Endothelial cell of umbilical vein (primary cell): ENCODE results near the gene TENT5C. TPM values are rescaled to one million over a fixed set of nuclear protein-coding genes. Genes with fewer than 3 reads are reported as not detected.

Experiments
- BruUV-seq: library from RNA; stranded (reverse); fragments of 400-500 nt; replicated peaks from 2 replicates; lab custom pipeline; 2021; lab: Mats Ljungman, UMichigan
- CTCF ChIA-PET: fragments of 300-600, 350-600 bp; sonication (Branson Sonifier 250); formaldehyde crosslinking; loops from one replicate; lab custom pipeline; 2021; ENCODE audit warnings: antibody characterized with exemption, inconsistent platforms; lab: Charles Lee
- POLR2A ChIA-PET: fragments of 300-600, 350-600 bp; sonication (Branson Sonifier 250); formaldehyde crosslinking; loops from one replicate; lab custom pipeline; 2021; ENCODE audit warnings: antibody characterized with exemption, inconsistent platforms; lab: Charles Lee
- DNase-seq: peaks from one replicate; pipeline ENCODE4 v3.0.0-alpha.2; 2011; ENCODE audit warnings: low read depth, low spot score
- FAIRE-seq: peaks from 2 replicates; lab custom pipeline; 2011; peaks lifted over from hg19 to GRCh38; lab: Jason Lieb, UNC
- H2AFZ ChIP-seq: 2 replicates; pipeline ENCODE4 v1.6.0; 2012; ENCODE audit warnings: low read depth, low read length, control low read depth, inconsistent platforms
- H3K27ac ChIP-seq: 2 replicates; pipeline ENCODE4 v1.5.1; 2011; ENCODE audit warnings: low read depth, mild to moderate bottlenecking, control low read depth, low read length, moderate library complexity; ENCODE audit not compliant: insufficient read depth
- H3K27me3 ChIP-seq, 2 experiments: 2 replicates each; pipeline versions ENCODE4 v1.6.0 to v1.6.1; 2011; ENCODE audit warnings: low read length in 2 of 2, mixed read lengths in 1 of 2; ENCODE audit not compliant: control insufficient read depth in 2 of 2, insufficient read depth in 2 of 2
- H3K36me3 ChIP-seq, 2 experiments: 2 replicates in 1 of 2; 3 replicates in 1 of 2; pipeline ENCODE4 v1.5.1; 2011; ENCODE audit warnings: low read length in 2 of 2, mild to moderate bottlenecking in 1 of 2, moderate library complexity in 1 of 2; ENCODE audit not compliant: control insufficient read depth in 2 of 2, insufficient read depth in 2 of 2; ENCODE audit errors: extremely low read depth in 1 of 2
- H3K4me1 ChIP-seq: 3 replicates; pipeline ENCODE4 v1.5.1; 2011; ENCODE audit warnings: mild to moderate bottlenecking, low read length; ENCODE audit not compliant: control insufficient read depth, insufficient read depth; ENCODE audit errors: extremely low read depth
- H3K4me2 ChIP-seq: 2 replicates; pipeline ENCODE4 v1.6.1; 2011; ENCODE audit warnings: low read length, control low read depth, mixed read lengths; ENCODE audit not compliant: insufficient read depth
- H3K4me3 ChIP-seq, 3 experiments: fragments of 200-600 bp in 1 of 3; sonication (generic), shearing (Covaris generic) in 1 of 3; replicated peaks in 1 of 3; 2 replicates each; pipeline ENCODE4 v1.5.1; 2011 to 2016; ENCODE audit warnings: control low read depth in 3 of 3, low read length in 3 of 3, mild to moderate bottlenecking in 2 of 3, inconsistent platforms in 1 of 3, low read depth in 1 of 3, moderate library complexity in 1 of 3; ENCODE audit not compliant: insufficient read depth in 1 of 3
- H3K79me2 ChIP-seq: 2 replicates; pipeline ENCODE4 v1.6.0; 2012; ENCODE audit warnings: low read length, inconsistent platforms; ENCODE audit not compliant: control insufficient read depth, insufficient read depth
- H3K9ac ChIP-seq: replicated peaks from 2 replicates; pipeline ENCODE3; 2011; ENCODE audit warnings: low read length, control low read depth; ENCODE audit not compliant: insufficient read depth; ENCODE audit errors: extremely low read depth
- H3K9me1 ChIP-seq: replicated peaks from 3 replicates; pipeline ENCODE4 v1.6.0; 2011; ENCODE audit warnings: mild to moderate bottlenecking, low read length; ENCODE audit not compliant: control insufficient read depth, insufficient read depth; ENCODE audit errors: extremely low read depth
- H3K9me3 ChIP-seq: replicated peaks from 2 replicates; pipeline ENCODE4 v1.5.1; 2012; ENCODE audit warnings: low read length, inconsistent platforms; ENCODE audit not compliant: control insufficient read depth, insufficient read depth
- H4K20me1 ChIP-seq: replicated peaks from 2 replicates; pipeline ENCODE3; 2011; ENCODE audit warnings: mild to moderate bottlenecking, low read length; ENCODE audit not compliant: control insufficient read depth, insufficient read depth; ENCODE audit errors: extremely low read depth
- CTCF ChIP-seq, 2 donors: IDR thresholded peaks; 1 replicate in 1 of 2; 2 replicates in 1 of 2; pipeline ENCODE4 v1.5.1; 2011; ENCODE audit warnings: low read length in 2 of 2, mild to moderate bottlenecking in 2 of 2, moderate library complexity in 2 of 2, control low read depth in 1 of 2, inconsistent platforms in 1 of 2, low read depth in 1 of 2; ENCODE audit not compliant: insufficient read depth in 1 of 2; ENCODE audit errors: extremely low read depth in 1 of 2
- EZH2 ChIP-seq: IDR thresholded peaks from 2 replicates; pipeline ENCODE4 v1.6.1; 2012; ENCODE audit warnings: borderline replicate concordance, low read depth, mild to moderate bottlenecking, moderate library complexity, low read length, inconsistent platforms; ENCODE audit not compliant: severe bottlenecking
- FOS ChIP-seq: IDR thresholded peaks from 2 replicates; pipeline ENCODE4 v1.6.1; 2011; ENCODE audit warnings: mild to moderate bottlenecking, low read length, moderate library complexity, borderline replicate concordance; ENCODE audit not compliant: insufficient read depth
- GATA2 ChIP-seq: IDR thresholded peaks from 2 replicates; pipeline ENCODE4 v1.7.0; 2011; ENCODE audit warnings: low read depth, mild to moderate bottlenecking, moderate library complexity, mixed read lengths, low read length; ENCODE audit not compliant: insufficient read length, insufficient read depth
- JUN ChIP-seq: IDR thresholded peaks from 2 replicates; pipeline ENCODE4 v1.6.1; 2011; ENCODE audit warnings: borderline replicate concordance, low read depth; ENCODE audit not compliant: insufficient read length, insufficient read depth
- MAX ChIP-seq: IDR thresholded peaks from 2 replicates; pipeline ENCODE4 v1.6.1; 2011; ENCODE audit not compliant: insufficient read depth, insufficient read length
- MYC ChIP-seq: IDR thresholded peaks from one replicate; pipeline ENCODE4 v1.6.1; 2011; ENCODE audit warnings: mild to moderate bottlenecking, low read depth, low read length
- POLR2A ChIP-seq: IDR thresholded peaks from 2 replicates; pipeline ENCODE4 v1.6.1; 2012; ENCODE audit warnings: low read depth, mild to moderate bottlenecking, control low read depth, low read length
- POLR2AphosphoS5 ChIP-seq: IDR thresholded peaks from 2 replicates; pipeline ENCODE4 v1.6.1; 2012; ENCODE audit warnings: low read depth, mild to moderate bottlenecking, control low read depth, low read length, moderate library complexity; ENCODE audit not compliant: insufficient read depth
- dilution Hi-C: fragments of 300-500 bp; cut with MboI; formaldehyde crosslinking; loops from one replicate; pipeline ENCODE4 v1.15.0; 2019; ENCODE audit warnings: low sequenced_read_pairs; ENCODE audit not compliant: extremely low pct_ligation_motif_present
- intact Hi-C: fragments of 100-400 bp; cut with micrococcal nuclease; formaldehyde crosslinking; loops from one replicate; pipeline ENCODE4 v1.10.0; 2022
- polyA plus RNA-seq, 4 experiments: library from polyadenylated mRNA; depleted of rRNA in 3 of 4; stranded (reverse) in 3 of 4; unstranded in 1 of 4; fragments of >200 nt; gene quantifications; 2 replicates each; pipeline versions ENCODE4 v1.2.1 to v1.2.3, GENCODE V29; 2011 to 2012; ENCODE audit warnings: missing spikeins in 1 of 4
- total RNA-seq: library from RNA; stranded (reverse); gene quantifications from 2 replicates; pipeline ENCODE4 v1.2.3, GENCODE V29; 2021

Gene TENT5C
- total and polyA plus RNA-seq, 2 donors (not counting 3 experiments of a cell fraction or from before 2014, with no cell fraction given) = 0.06 to 0.22 TPM

GRCh38 chr1:117629625-117630422 lies 24.0 kb downstream of the TENT5C start:
- no peak for DNase-seq
- no TSS peak for BruUV-seq
- FAIRE-seq = no peak
- Histone ChIP-seq H3K4me2 (no peak overlapping the region), H3K4me1 (no peaks in the 10 kb centered on the region), H3K79me2 (no peaks in the 10 kb centered on the region), H3K4me3 (no peak overlapping the region), H3K9me1 (no peaks in the 10 kb centered on the region), H3K9ac (no peak overlapping the region), H2AFZ (no peak overlapping the region), H3K27ac (no peak overlapping the region), H4K20me1 (no peaks in the 10 kb centered on the region), H3K27me3 (peaks cover 4 to 5% of the 10 kb centered on the region in 2 experiments), H3K9me3 (no peaks in the 10 kb centered on the region), H3K36me3 (no peaks in the 10 kb centered on the region)
- CTCF ChIA-PET = interaction anchor here (1.2 kb wide), 1 partner anchor 126 kb away, joined by 3 read pairs; no protein-coding TSS in a partner anchor
- dilution Hi-C loops = no loop called here
- no peak for TF ChIP-seq CTCF (IDR thresholded peaks at IDR 0.05; ENCODE audit: extremely low read depth in 1 of 2, insufficient read depth in 1 of 2, low read depth in 1 of 2, low read length in 2 of 2)
- no peak for TF ChIP-seq MYC
- TF ChIP-seq EZH2 = no peak
- no peak for TF ChIP-seq FOS
- no peak for TF ChIP-seq POLR2AphosphoS5
- TF ChIP-seq JUN = no peak
- no peak for TF ChIP-seq MAX
- no peak for TF ChIP-seq POLR2A
- TF ChIP-seq GATA2 = no peak
- intact Hi-C loops = no loop called here
- POLR2A ChIA-PET = no interaction called here
